ENCODE measurements around the gene EGFL6. TPM values are rescaled to one million over a fixed set of nuclear protein-coding genes. Genes with fewer than 3 reads are reported as not detected.

Gene EGFL6
- total and polyA plus RNA-seq, 2 of the 4 experiments (the other 2 are of a cell fraction) = not detected

- dilution Hi-C loops (cut with HindIII; ENCODE audit: low sequenced_read_pairs, unreplicated experiment) = no loop called here
- 75% methylated on average over 1 of the region's 5 CpGs; no CpG with 5 or more reads in 1 of the 2 experiments for WGBS, 2 experiments (ENCODE audit: extremely low coverage in 2 of 2, insufficient read length in 1 of 2)
- H2BK20ac ChIP-seq (ENCODE audit: low read depth, low read length) = no peak overlapping the region
Measured at GRCh38 chrX:13670197-13670596, 100.8 kb downstream of the EGFL6 start.

More at GRCh38 chrX:13670197-13670596, 100.8 kb downstream of the EGFL6 start:
- Histone ChIP-seq H4K8ac (ENCODE audit: low read depth in 2 of 2, low read length in 2 of 2) (no peak overlapping the region), H2BK120ac (ENCODE audit: low read depth, low read length) (no peak overlapping the region), H3K9me3 (ENCODE audit: control insufficient read depth, insufficient read depth, low read length) (no peaks in the 10 kb centered on the region), H3K27ac (ENCODE audit: insufficient read depth, low read length) (no peak overlapping the region), H3K23ac (ENCODE audit: low read depth, low read length) (no peak overlapping the region), H3K9me1 (ENCODE audit: insufficient read depth, low read length) (no peaks in the 10 kb centered on the region), H3K4me2 (ENCODE audit: low read depth, low read length) (no peak overlapping the region), H4K5ac (ENCODE audit: low read depth, low read length) (no peak overlapping the region; the same call in 1 of the 2 replicates), H3K4ac (ENCODE audit: low read depth, low read length) (no peak overlapping the region), H3K4me1 (ENCODE audit: control insufficient read depth, insufficient read depth, low read length) (peaks cover 2% of the 10 kb centered on the region; the same call in 1 of the 2 replicates), H2AFZ (replicated peaks; ENCODE audit: low read length, poor library complexity) (no peak overlapping the region), H3K14ac (replicated peaks; ENCODE audit: low read depth, low read length) (no peak overlapping the region), H2AK5ac (ENCODE audit: low read depth, low read length) (no peak overlapping the region), H3K36me3 (ENCODE audit: control insufficient read depth, insufficient read depth, low read length) (no peaks in the 10 kb centered on the region), H2BK15ac (ENCODE audit: low read depth, low read length) (no peak overlapping the region), H3K18ac (ENCODE audit: low read depth, low read length) (no peak overlapping the region), H4K20me1 (ENCODE audit: insufficient read depth, low read length) (no peaks in the 10 kb centered on the region), H3K56ac (ENCODE audit: extremely low read depth, insufficient read depth, low read length) (no peak overlapping the region), H3K9ac (ENCODE audit: low read depth, low read length) (no peak overlapping the region), H2AK9ac (replicated peaks; ENCODE audit: low read depth, low read length, poor library complexity) (no peak overlapping the region), H3K4me3 (ENCODE audit: insufficient read depth, low read depth, low read length) (no peak overlapping the region), H2BK5ac (ENCODE audit: low read depth, low read length, poor library complexity, severe bottlenecking) (no peak overlapping the region), H3K27me3 (ENCODE audit: control insufficient read depth, insufficient read depth, low read length) (peaks cover 20% of the 10 kb centered on the region), H4K91ac (ENCODE audit: insufficient read depth, low read depth, low read length) (no peak overlapping the region), H3K79me1 (ENCODE audit: low read depth in 1 of 2, low read length in 2 of 2) (no peaks in the 10 kb centered on the region)
- TF ChIP-seq BHLHE40 (IDR thresholded peaks at IDR 0.05; ENCODE audit: low read depth, low read length) = no peak
- ChIA-PET CTCF (no interaction called here), POLR2A (ENCODE audit: unreplicated experiment) (no interaction called here)
- no TSS peak for BruUV-seq (replicated peaks)
- no peak for DNase-seq
- in situ Hi-C loops (cut with MboI; ENCODE audit: low sequenced_read_pairs) (no loop called here), intact Hi-C loops (cut with micrococcal nuclease) (no loop called here)
- no peak for ATAC-seq (ENCODE audit: low read depth)

Data from IMR-90 (cell line).